OCI-LY1 (cell line): ENCODE results near the gene TPM1.

Source experiments
- H2AFZ ChIP-seq: fragments of 200-600 bp; sonication (generic), shearing (Covaris generic); 2 replicates; pipeline ENCODE4 v1.6.0; 2014; ENCODE audit warnings: antibody characterized with exemption, mild to moderate bottlenecking, low read length
- H3F3A ChIP-seq: fragments of 200-600 bp; sonication (generic), shearing (Covaris generic); 2 replicates; pipeline ENCODE4 v1.6.0; 2014; ENCODE audit warnings: mild to moderate bottlenecking, antibody characterized with exemption, low read length, moderate library complexity; ENCODE audit not compliant: insufficient read depth
- H3K27ac ChIP-seq: fragments of 200-600 bp; sonication (generic); 2 replicates; pipeline ENCODE4 v1.5.1; 2014; ENCODE audit warnings: low read length, mixed run types, mild to moderate bottlenecking, low read depth; ENCODE audit not compliant: poor library complexity, severe bottlenecking
- H3K27me3 ChIP-seq: fragments of 200-600 bp; sonication (generic); 2 replicates; pipeline ENCODE4 v1.6.0; 2014; ENCODE audit warnings: antibody characterized with exemption, mild to moderate bottlenecking, low read length, moderate library complexity; ENCODE audit not compliant: insufficient read depth
- H3K36me3 ChIP-seq: fragments of 200-600 bp; sonication (generic); 2 replicates; pipeline ENCODE4 v1.6.1; 2014; ENCODE audit warnings: mild to moderate bottlenecking, antibody characterized with exemption, low read length, moderate library complexity, mixed read lengths; ENCODE audit not compliant: insufficient read depth
- H3K4me1 ChIP-seq: fragments of 200-600 bp; sonication (generic); 2 replicates; pipeline ENCODE4 v1.5.1; 2014; ENCODE audit warnings: mild to moderate bottlenecking, low read length, moderate library complexity; ENCODE audit not compliant: insufficient read depth, severe bottlenecking
- H3K4me2 ChIP-seq: fragments of 200-600 bp; sonication (generic), shearing (Covaris generic); 2 replicates; pipeline ENCODE4 v1.6.1; 2014; ENCODE audit warnings: low read length
- H3K4me3 ChIP-seq: fragments of 200-600 bp; sonication (generic); 2 replicates; pipeline ENCODE4 v1.5.1; 2014; ENCODE audit warnings: low read length, low read depth, mild to moderate bottlenecking, mixed read lengths; ENCODE audit not compliant: poor library complexity, severe bottlenecking
- H3K79me2 ChIP-seq: fragments of 200-600 bp; shearing (Covaris generic); 2 replicates; pipeline ENCODE4 v1.6.1; 2016; ENCODE audit warnings: mixed run types, low read length, mixed read lengths; ENCODE audit not compliant: insufficient read depth
- H3K9ac ChIP-seq: fragments of 200-600 bp; sonication (generic), shearing (Covaris generic); 2 replicates; pipeline ENCODE4 v1.6.1; 2014; ENCODE audit warnings: mild to moderate bottlenecking, low read length, mixed read lengths
- H3K9me2 ChIP-seq: fragments of 200-600 bp; sonication (generic), shearing (Covaris generic); 2 replicates; pipeline ENCODE4 v1.6.1; 2014; ENCODE audit warnings: low read depth, mild to moderate bottlenecking, low read length, mixed read lengths
- H3K9me3 ChIP-seq: fragments of 200-600 bp; shearing (Covaris generic); 2 replicates; pipeline ENCODE4 v1.6.1; 2014; ENCODE audit warnings: low read length, mixed read lengths
- H4K20me1 ChIP-seq: fragments of 200-600 bp; sonication (generic), shearing (Covaris generic); 2 replicates; pipeline ENCODE4 v1.6.0; 2016; ENCODE audit warnings: mild to moderate bottlenecking, low read length; ENCODE audit not compliant: insufficient read depth
- EZH2 ChIP-seq: fragments of 200-600 bp; sonication (generic), shearing (Covaris generic); IDR thresholded peaks from 2 replicates; pipeline ENCODE4 v1.8.0; 2017; ENCODE audit warnings: borderline replicate concordance, mixed run types, mild to moderate bottlenecking, antibody characterized with exemption, low read length, moderate library complexity, mixed read lengths
- TF ChIP-seq, protein P1 (sequence below): fragments of 200-600 bp; sonication (generic), shearing (Covaris generic); IDR thresholded peaks from 2 replicates; pipeline ENCODE4 v1.5.1; 2017; ENCODE audit warnings: mild to moderate bottlenecking, antibody characterized with exemption, low read length, moderate library complexity, mixed read lengths

TPM1 gene

DNA sequence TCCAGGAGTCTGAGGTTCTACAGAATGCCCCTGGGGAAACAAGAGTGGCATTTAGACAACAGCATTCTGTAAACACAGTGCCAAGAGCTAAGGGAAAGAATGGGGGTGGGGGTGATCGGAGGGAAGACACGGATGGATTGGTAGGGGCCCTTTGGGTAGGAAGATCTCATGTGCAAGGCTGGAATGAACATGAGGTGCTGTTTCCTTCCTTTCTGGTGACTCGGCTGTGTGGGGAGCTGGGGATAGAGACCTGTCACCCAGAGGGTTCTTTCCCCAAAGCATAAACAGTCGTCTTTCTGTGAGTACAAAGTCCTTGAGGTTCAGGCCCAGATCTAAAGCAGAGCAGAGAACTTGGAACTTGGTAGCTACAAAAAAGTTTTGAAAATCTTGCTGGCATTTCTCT is 11.7 kb downstream of the TPM1 start:
- Histone ChIP-seq H3K36me3 (no peaks in the 10 kb centered on the region), H3K79me2 (no peaks in the 10 kb centered on the region), H3K9me3 (no peaks in the 10 kb centered on the region), H3K9me2 (no peaks in the 10 kb centered on the region), H2AFZ (no peak overlapping the region), H3K4me3 (no peak overlapping the region), H3K27ac (no peak overlapping the region), H3K27me3 (no peaks in the 10 kb centered on the region; the same call in 1 of the 2 replicates), H3F3A (no peaks in the 10 kb centered on the region), H3K4me1 (peaks cover under 1% of the 10 kb centered on the region), H3K9ac (no peak overlapping the region), H4K20me1 (no peaks in the 10 kb centered on the region), H3K4me2 (no peak overlapping the region)
- TF ChIP-seq, protein P1, sequence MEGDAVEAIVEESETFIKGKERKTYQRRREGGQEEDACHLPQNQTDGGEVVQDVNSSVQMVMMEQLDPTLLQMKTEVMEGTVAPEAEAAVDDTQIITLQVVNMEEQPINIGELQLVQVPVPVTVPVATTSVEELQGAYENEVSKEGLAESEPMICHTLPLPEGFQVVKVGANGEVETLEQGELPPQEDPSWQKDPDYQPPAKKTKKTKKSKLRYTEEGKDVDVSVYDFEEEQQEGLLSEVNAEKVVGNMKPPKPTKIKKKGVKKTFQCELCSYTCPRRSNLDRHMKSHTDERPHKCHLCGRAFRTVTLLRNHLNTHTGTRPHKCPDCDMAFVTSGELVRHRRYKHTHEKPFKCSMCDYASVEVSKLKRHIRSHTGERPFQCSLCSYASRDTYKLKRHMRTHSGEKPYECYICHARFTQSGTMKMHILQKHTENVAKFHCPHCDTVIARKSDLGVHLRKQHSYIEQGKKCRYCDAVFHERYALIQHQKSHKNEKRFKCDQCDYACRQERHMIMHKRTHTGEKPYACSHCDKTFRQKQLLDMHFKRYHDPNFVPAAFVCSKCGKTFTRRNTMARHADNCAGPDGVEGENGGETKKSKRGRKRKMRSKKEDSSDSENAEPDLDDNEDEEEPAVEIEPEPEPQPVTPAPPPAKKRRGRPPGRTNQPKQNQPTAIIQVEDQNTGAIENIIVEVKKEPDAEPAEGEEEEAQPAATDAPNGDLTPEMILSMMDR = no peak
- TF ChIP-seq EZH2 = no peak

DNA sequence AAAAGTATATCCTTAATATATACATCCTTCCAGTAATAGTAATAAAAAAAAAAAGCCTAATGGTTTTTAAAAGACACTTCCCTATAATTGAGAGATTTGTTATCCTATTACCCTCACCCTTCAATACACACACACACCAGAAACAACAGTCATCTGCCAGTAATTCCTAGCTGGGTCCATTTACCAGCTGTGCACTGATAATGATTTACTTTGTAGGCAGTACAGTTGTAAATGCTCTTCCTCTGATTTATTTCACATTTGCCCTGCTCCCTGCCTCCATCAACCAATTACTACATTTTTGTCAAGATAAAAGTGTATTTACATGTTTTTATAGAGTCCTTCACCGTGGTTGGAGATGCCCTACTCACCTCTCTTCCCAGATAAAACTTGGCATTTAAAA is 12.4 kb downstream of the TPM1 start:
- H3K79me2 ChIP-seq = no peaks in the 10 kb centered on the region
- H3K9me2 ChIP-seq = no peaks in the 10 kb centered on the region
- no peak overlapping the region for H3K4me3 ChIP-seq
- no peaks in the 10 kb centered on the region for H3K36me3 ChIP-seq
- TF ChIP-seq, protein P1 = no peak
- TF ChIP-seq EZH2 = no peak
- no peak overlapping the region for H3K9ac ChIP-seq
- no peak overlapping the region for H3K4me2 ChIP-seq
- no peak overlapping the region for H3K27ac ChIP-seq
- no peaks in the 10 kb centered on the region for H4K20me1 ChIP-seq
- H3K9me3 ChIP-seq = no peaks in the 10 kb centered on the region
- no peaks in the 10 kb centered on the region; the same call in 1 of the 2 replicates for H3K27me3 ChIP-seq
- no peaks in the 10 kb centered on the region for H3K4me1 ChIP-seq
- H3F3A ChIP-seq = no peaks in the 10 kb centered on the region
- H2AFZ ChIP-seq = no peak overlapping the region

DNA sequence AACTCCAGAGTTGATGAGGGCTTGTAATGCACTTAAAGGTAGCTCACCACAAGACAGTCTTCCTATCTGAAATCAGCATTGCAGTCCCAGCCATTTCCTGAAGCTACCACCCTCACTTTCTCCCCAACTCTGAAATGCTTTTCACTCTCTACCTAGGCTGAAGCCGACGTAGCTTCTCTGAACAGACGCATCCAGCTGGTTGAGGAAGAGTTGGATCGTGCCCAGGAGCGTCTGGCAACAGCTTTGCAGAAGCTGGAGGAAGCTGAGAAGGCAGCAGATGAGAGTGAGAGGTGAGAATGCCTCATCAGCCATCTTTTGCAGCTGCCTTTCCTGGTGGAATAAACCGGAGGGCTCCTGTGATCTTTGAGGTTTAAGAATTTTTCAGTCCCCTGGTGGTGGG is 14.3 kb downstream of the TPM1 start:
- Histone ChIP-seq H3K9ac (no peak overlapping the region), H3K27ac (no peak overlapping the region), H3K9me2 (no peaks in the 10 kb centered on the region), H3K9me3 (no peaks in the 10 kb centered on the region), H3K4me2 (no peak overlapping the region), H4K20me1 (no peaks in the 10 kb centered on the region), H3K36me3 (no peaks in the 10 kb centered on the region), H3K4me1 (no peaks in the 10 kb centered on the region), H3K27me3 (no peaks in the 10 kb centered on the region; the same call in 1 of the 2 replicates), H3K79me2 (no peaks in the 10 kb centered on the region), H2AFZ (no peak overlapping the region), H3F3A (no peaks in the 10 kb centered on the region), H3K4me3 (no peak overlapping the region)
- TF ChIP-seq, protein P1 = no peak
- no peak for TF ChIP-seq EZH2
